MCF 10A (cell line): ENCODE data around the gene PSMF1. TPM values are rescaled to one million over a fixed set of nuclear protein-coding genes. Genes with fewer than 3 reads are reported as not detected.

Experiments
- BruUV-seq: library from RNA; stranded (reverse); fragments of 400-500 nt; replicated peaks from 2 replicates; lab custom pipeline; 2021; lab: Mats Ljungman, UMichigan
- CTCF ChIA-PET: fragments of 300-600 bp; sonication (Branson Sonifier 250); formaldehyde crosslinking; extraction: SDS; loops from one replicate; lab custom pipeline; 2021; ENCODE audit warnings: antibody characterized with exemption, inconsistent platforms; lab: Yijun Ruan, JAX
- POLR2A ChIA-PET: fragments of 300-600, 350-650 bp; sonication (Branson Sonifier 250); formaldehyde crosslinking; extraction: SDS; loops from one replicate; lab custom pipeline; 2020; ENCODE audit warnings: antibody characterized with exemption, inconsistent platforms; lab: Yijun Ruan, JAX
- DNase-seq: peaks from one replicate; pipeline ENCODE4 v3.0.0-alpha.2; 2018; ENCODE audit not compliant: unreplicated experiment
- H3K27ac Mint-ChIP-seq: one replicate; pipeline ENCODE4 v1.8.0; 2022; ENCODE audit warnings: mild to moderate bottlenecking, low read depth, mixed read lengths; ENCODE audit not compliant: unreplicated experiment
- H3K27me3 Mint-ChIP-seq: one replicate; pipeline ENCODE4 v1.8.0; 2022; ENCODE audit warnings: mixed read lengths; ENCODE audit not compliant: insufficient read depth, unreplicated experiment
- H3K36me3 Mint-ChIP-seq: one replicate; pipeline ENCODE4 v1.8.0; 2022; ENCODE audit warnings: mild to moderate bottlenecking, moderate library complexity, mixed read lengths; ENCODE audit not compliant: insufficient read depth, unreplicated experiment
- H3K4me1 Mint-ChIP-seq: one replicate; pipeline ENCODE4 v1.8.0; 2022; ENCODE audit warnings: mixed read lengths; ENCODE audit not compliant: insufficient read depth, unreplicated experiment
- H3K4me3 Mint-ChIP-seq: one replicate; pipeline ENCODE4 v1.8.0; 2022; ENCODE audit warnings: mild to moderate bottlenecking, moderate library complexity, mixed read lengths; ENCODE audit not compliant: unreplicated experiment
- H3K9me3 Mint-ChIP-seq: one replicate; pipeline ENCODE4 v1.8.0; 2022; ENCODE audit warnings: mixed read lengths; ENCODE audit not compliant: unreplicated experiment
- CTCF ChIP-seq: fragments of 200-600 bp; IDR thresholded peaks from one replicate; pipeline ENCODE4 v1.8.0; 2022; ENCODE audit warnings: antibody characterized with exemption, mild to moderate bottlenecking; ENCODE audit not compliant: unreplicated experiment
- intact Hi-C: fragments of 100-400 bp; cut with micrococcal nuclease; formaldehyde crosslinking; loops from 2 replicates; pipeline ENCODE4 v1.14.1; 2022
- total RNA-seq: library from RNA; stranded (reverse); gene quantifications from 2 replicates; pipeline ENCODE4 v1.2.3, GENCODE V29; 2022

Gene PSMF1
- total RNA-seq, 1 experiment from 2014 or later: 207 TPM

- Mint-ChIP-seq H3K4me3 (no peak overlapping the region), H3K36me3 (peaks cover 74% of the 10 kb centered on the region), H3K4me1 (no peaks in the 10 kb centered on the region), H3K27ac (no peak overlapping the region), H3K9me3 (no peaks in the 10 kb centered on the region), H3K27me3 (no peaks in the 10 kb centered on the region)
- no TSS peak for BruUV-seq
- ChIA-PET POLR2A (no interaction called here), CTCF (interaction anchor here (0.8 to 1.6 kb wide), 2 partner anchors 12 to 49 kb away, joined by 3 to 7 read pairs; no protein-coding TSS in a partner anchor)
- no peak for TF ChIP-seq CTCF
- intact Hi-C loops: no loop called here
- no peak for DNase-seq
Measured at GRCh38 chr20:1163653-1164052, 45.3 kb downstream of the PSMF1 start.

- H3K27me3 Mint-ChIP-seq: no peaks in the 10 kb centered on the region
- TF ChIP-seq CTCF: no peak
- intact Hi-C loops: no loop called here
- no peak for DNase-seq
- peaks cover 79% of the 10 kb centered on the region for H3K36me3 Mint-ChIP-seq
- H3K27ac Mint-ChIP-seq: no peak overlapping the region
- no peaks in the 10 kb centered on the region for H3K4me1 Mint-ChIP-seq
- ChIA-PET POLR2A (interaction anchor here (0.6 to 1.5 kb wide), 3 partner anchors 11 to 18 kb away, joined by 3 to 4 read pairs (median 3); no protein-coding TSS in a partner anchor), CTCF (interaction anchor here (1.0 to 1.6 kb wide), 2 partner anchors 48 to 65 kb away, joined by 3 to 7 read pairs; no protein-coding TSS in a partner anchor)
- TSS peak; percentile 74 for BruUV-seq
- no peaks in the 10 kb centered on the region for H3K9me3 Mint-ChIP-seq
- H3K4me3 Mint-ChIP-seq: no peak overlapping the region
Measured at GRCh38 chr20:1164871-1165270, 46.5 kb downstream of the PSMF1 start.

- H3K36me3 Mint-ChIP-seq: peaks cover 79% of the 10 kb centered on the region
- no TSS peak for BruUV-seq
- intact Hi-C loops: no loop called here
- TF ChIP-seq CTCF: no peak
- DNase-seq: no peak
- no peak overlapping the region for H3K27ac Mint-ChIP-seq
- no peaks in the 10 kb centered on the region for H3K27me3 Mint-ChIP-seq
- ChIA-PET POLR2A (interaction anchor here (1.1 to 1.5 kb wide), 2 partner anchors 15 to 19 kb away, joined by 3 to 4 read pairs; no protein-coding TSS in a partner anchor), CTCF (interaction anchor here (1.6 kb wide), 1 partner anchor 47 kb away, joined by 7 read pairs; no protein-coding TSS in a partner anchor)
- no peak overlapping the region for H3K4me3 Mint-ChIP-seq
- H3K9me3 Mint-ChIP-seq: no peaks in the 10 kb centered on the region
- H3K4me1 Mint-ChIP-seq: no peaks in the 10 kb centered on the region
Measured at GRCh38 chr20:1165521-1165920, 47.1 kb downstream of the PSMF1 start.

- H3K9me3 Mint-ChIP-seq: no peaks in the 10 kb centered on the region
- no peaks in the 10 kb centered on the region for H3K4me1 Mint-ChIP-seq
- no peak overlapping the region for H3K27ac Mint-ChIP-seq
- no peak for TF ChIP-seq CTCF
- DNase-seq: no peak
- no peak overlapping the region for H3K4me3 Mint-ChIP-seq
- CTCF ChIA-PET: interaction anchor here (0.6 kb wide), 1 partner anchor 49 kb away, joined by 3 read pairs; no protein-coding TSS in a partner anchor
- peaks cover 78% of the 10 kb centered on the region for H3K36me3 Mint-ChIP-seq
- no TSS peak for BruUV-seq
- no peaks in the 10 kb centered on the region for H3K27me3 Mint-ChIP-seq
- POLR2A ChIA-PET: no interaction called here
- intact Hi-C loops: no loop called here
Measured at GRCh38 chr20:1165941-1166340, 47.5 kb downstream of the PSMF1 start.
